ENCODE results near the gene SMIM11. TPM values are rescaled to one million over a fixed set of nuclear protein-coding genes. Genes with fewer than 3 reads are reported as not detected.

The SMIM11 gene
- total and polyA plus RNA-seq, 2 experiments from 2014 or later = 6.8 to 15.5 TPM

DNA sequence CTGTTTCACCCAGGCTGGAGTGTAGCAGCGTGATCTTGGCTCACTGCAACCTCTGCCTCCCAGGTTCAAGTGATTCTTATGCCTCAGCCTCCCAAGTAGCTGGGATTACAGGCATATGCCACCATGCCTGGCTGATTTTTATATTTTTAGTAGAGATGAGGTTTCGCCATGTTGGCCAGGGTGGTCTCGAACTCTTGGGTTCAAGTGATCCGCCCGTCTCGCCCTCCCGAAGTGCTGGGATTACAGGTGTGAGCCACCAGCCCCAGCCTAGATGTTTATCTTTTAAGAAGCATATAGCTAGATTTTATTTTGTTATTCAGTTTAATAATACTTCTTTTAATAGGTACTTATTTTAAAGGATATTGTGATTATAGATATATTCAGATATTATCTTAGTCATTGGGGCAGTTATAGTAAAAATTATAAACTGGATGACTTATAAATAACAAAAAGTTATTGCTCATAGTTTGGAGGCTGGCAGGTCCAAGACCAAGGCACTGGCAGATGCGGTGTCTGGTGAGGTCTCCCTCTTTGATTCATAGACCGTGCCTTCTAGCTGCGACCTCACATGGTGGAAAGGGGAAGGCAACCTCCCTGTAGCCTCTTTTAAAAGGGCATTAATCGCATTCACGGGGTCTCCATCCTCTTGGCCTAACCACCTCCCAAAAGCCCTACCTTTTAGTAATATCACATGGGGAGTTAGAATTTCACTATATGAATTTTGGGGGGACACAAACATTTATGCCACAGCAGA, 14.6 kb upstream of the SMIM11 start:
- no peaks in the 10 kb centered on the region for H3K79me2 ChIP-seq (ENCODE audit: insufficient read depth)
- in situ Hi-C loops (cut with MboI) = no loop called here
- no peak for DNase-seq

DNA sequence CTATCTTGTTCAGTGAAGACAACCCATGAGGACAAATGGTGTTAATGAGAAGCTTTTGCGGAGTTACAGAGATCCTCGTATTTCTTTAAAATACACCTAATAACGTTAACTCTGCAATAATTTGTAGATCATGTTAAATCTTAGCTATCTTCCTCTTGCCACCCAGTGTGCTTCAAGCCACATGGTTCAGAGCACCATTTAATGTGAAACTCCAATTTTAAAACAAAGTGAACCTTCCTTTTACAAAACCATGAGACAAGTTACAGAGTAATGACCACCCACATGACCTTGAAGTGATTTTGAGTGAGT, 13.2 kb upstream of the SMIM11 start:
- Histone ChIP-seq H3K9me3 (ENCODE audit: low read depth) (no peaks in the 10 kb centered on the region), H3K9ac (no peak overlapping the region), H3F3A (ENCODE audit: insufficient read depth) (no peaks in the 10 kb centered on the region), H3K4me3 (no peak overlapping the region), H3K27me3 (replicated peaks; ENCODE audit: insufficient read depth) (peaks cover 9% of the 10 kb centered on the region), H3K9me2 (ENCODE audit: insufficient read depth) (no peaks in the 10 kb centered on the region), H4K20me1 (ENCODE audit: insufficient read depth) (no peaks in the 10 kb centered on the region), H3K79me2 (ENCODE audit: insufficient read depth) (no peaks in the 10 kb centered on the region), H3K36me3 (ENCODE audit: low read depth) (no peaks in the 10 kb centered on the region), H2AFZ (peak overlapping the region; percentile 45), H3K4me2 (ENCODE audit: unreplicated experiment) (peak overlapping the region; percentile 62), H3K4me1 (ENCODE audit: insufficient read depth) (peaks cover 2% of the 10 kb centered on the region; the same call in 1 of the 2 replicates), H3K27ac (no peak overlapping the region)
- no peak for DNase-seq
- in situ Hi-C loops (cut with MboI) = no loop called here
- 0% methylated on average over 3 of the region's 3 CpGs for WGBS, 2 experiments (ENCODE audit: low coverage in 1 of 2, low lambda C conversion rate in 2 of 2, missing lambda C conversion rate in 2 of 2)
- TF ChIP-seq EZH2 (IDR thresholded peaks at IDR 0.05; ENCODE audit: insufficient read depth, poor library complexity, severe bottlenecking) (no peak), EZH2phosphoT487 (IDR thresholded peaks at IDR 0.05; ENCODE audit: insufficient read depth, low read depth) (no peak)

More for the DNA sequence above, 14.6 kb upstream of the SMIM11 start:
- no peak for TF ChIP-seq EZH2 (IDR thresholded peaks at IDR 0.05; ENCODE audit: insufficient read depth, poor library complexity, severe bottlenecking)
- TF ChIP-seq EZH2phosphoT487 (IDR thresholded peaks at IDR 0.05; ENCODE audit: insufficient read depth, low read depth) = no peak
- no peak overlapping the region for H3K4me3 ChIP-seq
- no peak overlapping the region for H3K27ac ChIP-seq
- H3K9me2 ChIP-seq (ENCODE audit: insufficient read depth) = no peaks in the 10 kb centered on the region
- no peaks in the 10 kb centered on the region for H3K36me3 ChIP-seq (ENCODE audit: low read depth)
- no peaks in the 10 kb centered on the region for H4K20me1 ChIP-seq (ENCODE audit: insufficient read depth)
- no peak overlapping the region for H3K4me2 ChIP-seq (ENCODE audit: unreplicated experiment)
- H3F3A ChIP-seq (ENCODE audit: insufficient read depth) = no peaks in the 10 kb centered on the region
- H3K9me3 ChIP-seq (ENCODE audit: low read depth) = no peaks in the 10 kb centered on the region
- no peaks in the 10 kb centered on the region for H3K4me1 ChIP-seq (ENCODE audit: insufficient read depth)
- peaks cover 13% of the 10 kb centered on the region for H3K27me3 ChIP-seq (replicated peaks; ENCODE audit: insufficient read depth)
- no peak overlapping the region for H3K9ac ChIP-seq
- no peak overlapping the region for H2AFZ ChIP-seq
- 83% methylated on average over 12 of the region's 12 CpGs for WGBS, 2 experiments (ENCODE audit: low coverage in 1 of 2, low lambda C conversion rate in 2 of 2, missing lambda C conversion rate in 2 of 2)

DNA sequence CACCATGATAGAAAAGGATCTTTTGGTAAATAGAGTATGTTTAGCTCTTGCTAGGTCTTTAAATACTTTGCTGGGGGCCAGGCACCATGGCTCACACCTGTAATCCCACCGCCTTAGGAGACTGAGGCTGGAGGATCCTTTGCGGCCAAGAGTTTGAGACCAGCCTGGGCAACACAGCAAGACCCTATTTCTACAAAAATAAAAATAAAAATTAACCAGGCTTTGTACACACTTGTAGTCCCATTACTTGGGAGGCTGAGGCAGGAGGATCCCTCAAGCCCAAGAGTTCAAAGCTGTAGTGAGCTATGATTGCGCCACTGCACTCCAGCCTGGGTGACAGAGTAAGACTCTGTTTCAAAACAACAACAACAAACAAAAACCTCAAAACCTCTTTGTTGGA, 12.6 kb upstream of the SMIM11 start:
- WGBS, 2 experiments (ENCODE audit: low coverage in 1 of 2, low lambda C conversion rate in 2 of 2, missing lambda C conversion rate in 2 of 2) = 99 to 100% methylated on average over 3 of the region's 3 CpGs
- no peak for DNase-seq
- H2AFZ ChIP-seq = no peak overlapping the region; the same call in 1 of the 2 replicates

DNA sequence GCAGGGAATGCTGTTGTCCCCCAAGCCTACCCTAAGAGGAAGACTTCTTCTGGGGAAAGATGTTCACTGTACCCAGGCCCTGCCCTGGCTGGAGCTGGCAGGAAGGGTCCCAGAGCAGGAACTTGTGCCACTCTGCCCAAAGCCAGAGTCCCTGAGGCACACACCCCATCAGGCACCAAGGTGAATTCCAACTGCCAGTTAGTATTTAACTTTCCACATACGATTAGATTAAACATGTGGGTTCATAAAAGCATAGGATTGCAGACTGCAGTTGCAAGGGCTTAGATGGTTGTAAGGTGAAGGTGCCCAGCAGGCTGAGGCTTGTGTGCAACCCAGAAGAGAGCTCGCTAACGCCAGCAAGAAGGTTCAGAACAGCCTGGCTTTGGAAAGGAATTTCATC, 11.6 kb upstream of the SMIM11 start, which contains the start of gene KCNE2:
Gene KCNE2, plus strand, starts transcription at position 274 of the 400 bp plus-strand sequence. CDS start 6,473 bp downstream, outside the sequence.
- H3K9me2 ChIP-seq (ENCODE audit: insufficient read depth) = no peaks in the 10 kb centered on the region
- H2AFZ ChIP-seq = no peak within 1 kb of the TSS
- WGBS, 2 experiments (ENCODE audit: low coverage in 1 of 2, low lambda C conversion rate in 2 of 2, missing lambda C conversion rate in 2 of 2) = 56 to 68% methylated on average over 3 of the region's 3 CpGs
- peaks cover 5% of the 10 kb centered on the region; the same call in 1 of the 2 replicates for H3K4me1 ChIP-seq (ENCODE audit: insufficient read depth)
- peaks cover 6% of the 10 kb centered on the region for H3K27me3 ChIP-seq (replicated peaks; ENCODE audit: insufficient read depth)
- no peaks in the 10 kb centered on the region for H3K9me3 ChIP-seq (ENCODE audit: low read depth)
- no peak for DNase-seq
- no peaks in the 10 kb centered on the region for H3K36me3 ChIP-seq (ENCODE audit: low read depth)
- H4K20me1 ChIP-seq (ENCODE audit: insufficient read depth) = no peaks in the 10 kb centered on the region
- no peak within 1 kb of the TSS for H3K27ac ChIP-seq
- no peak within 1 kb of the TSS for H3K4me3 ChIP-seq
- H3K79me2 ChIP-seq (ENCODE audit: insufficient read depth) = no peaks in the 10 kb centered on the region
- in situ Hi-C loops (cut with MboI) = no loop called here
- H3K4me2 ChIP-seq (ENCODE audit: unreplicated experiment) = no peak within 1 kb of the TSS
- no peaks in the 10 kb centered on the region for H3F3A ChIP-seq (ENCODE audit: insufficient read depth)
- TF ChIP-seq EZH2phosphoT487 (IDR thresholded peaks at IDR 0.05; ENCODE audit: insufficient read depth, low read depth) (no peak), EZH2 (IDR thresholded peaks at IDR 0.05; ENCODE audit: insufficient read depth, poor library complexity, severe bottlenecking) (no peak)
- no peak within 1 kb of the TSS for H3K9ac ChIP-seq

More for the DNA sequence above, 12.6 kb upstream of the SMIM11 start:
- Histone ChIP-seq H3K79me2 (ENCODE audit: insufficient read depth) (no peaks in the 10 kb centered on the region), H3K36me3 (ENCODE audit: low read depth) (no peaks in the 10 kb centered on the region), H3K9ac (no peak overlapping the region), H3F3A (ENCODE audit: insufficient read depth) (no peaks in the 10 kb centered on the region), H3K4me3 (no peak overlapping the region), H3K9me3 (ENCODE audit: low read depth) (no peaks in the 10 kb centered on the region), H3K27me3 (replicated peaks; ENCODE audit: insufficient read depth) (peaks cover 9% of the 10 kb centered on the region), H3K4me1 (ENCODE audit: insufficient read depth) (peaks cover 5% of the 10 kb centered on the region; the same call in 1 of the 2 replicates), H3K9me2 (ENCODE audit: insufficient read depth) (no peaks in the 10 kb centered on the region), H3K27ac (no peak overlapping the region), H4K20me1 (ENCODE audit: insufficient read depth) (no peaks in the 10 kb centered on the region), H3K4me2 (ENCODE audit: unreplicated experiment) (no peak overlapping the region)
- TF ChIP-seq EZH2phosphoT487 (IDR thresholded peaks at IDR 0.05; ENCODE audit: insufficient read depth, low read depth) (no peak), EZH2 (IDR thresholded peaks at IDR 0.05; ENCODE audit: insufficient read depth, poor library complexity, severe bottlenecking) (no peak)
- in situ Hi-C loops (cut with MboI) = no loop called here

Measured in GM23248 (cell line).